ENCODE measurements around the gene SDHB.

The SDHB gene

GRCh38 chr1:16992675-16993074 lies 61.2 kb downstream of the SDHB start:
- Histone ChIP-seq H3K36me3 (ENCODE audit: insufficient read depth, low read length) (peaks cover 45% of the 10 kb centered on the region), H3K4me1 (ENCODE audit: control insufficient read depth, insufficient read depth, low read length) (no peaks in the 10 kb centered on the region), H3K27me3 (ENCODE audit: control insufficient read depth, insufficient read depth, low read length) (no peaks in the 10 kb centered on the region), H3K4me3 (ENCODE audit: low read length) (no peak overlapping the region), H3K4me2 (ENCODE audit: low read length) (no peak overlapping the region), H3K9ac (ENCODE audit: low read depth, low read length) (no peak overlapping the region), H3K9me3 (replicated peaks; ENCODE audit: low read length) (no peaks in the 10 kb centered on the region)

DNA sequence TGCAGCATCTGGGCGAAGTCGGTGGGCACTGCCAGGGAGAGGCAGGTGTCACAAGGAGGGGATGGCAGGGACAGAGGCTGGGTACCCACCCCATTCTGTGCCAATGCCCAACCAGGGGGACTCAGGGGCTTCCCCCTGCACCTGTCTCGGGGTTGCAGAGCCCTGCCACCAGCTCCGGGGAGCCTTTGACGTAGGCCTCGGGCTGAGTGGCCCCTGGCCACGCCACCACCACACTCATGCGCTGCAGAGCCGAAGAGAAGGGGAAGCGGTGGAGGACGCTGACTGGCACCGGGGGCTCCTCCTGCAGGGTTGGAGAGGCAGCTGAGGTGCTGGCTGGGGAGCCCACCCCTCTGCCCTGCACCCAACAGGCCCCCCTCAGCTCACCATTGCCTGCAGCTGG lies 61.7 kb downstream of the SDHB start:
- Histone ChIP-seq H3K36me3 (ENCODE audit: insufficient read depth, low read length) (peaks cover 51% of the 10 kb centered on the region), H3K9ac (ENCODE audit: low read depth, low read length) (no peak overlapping the region), H3K4me2 (ENCODE audit: low read length) (no peak overlapping the region), H3K9me3 (replicated peaks; ENCODE audit: low read length) (no peaks in the 10 kb centered on the region), H3K4me3 (ENCODE audit: low read length) (no peak overlapping the region), H3K27me3 (ENCODE audit: control insufficient read depth, insufficient read depth, low read length) (no peaks in the 10 kb centered on the region), H3K4me1 (ENCODE audit: control insufficient read depth, insufficient read depth, low read length) (no peaks in the 10 kb centered on the region)

- Histone ChIP-seq H3K36me3 (ENCODE audit: insufficient read depth, low read length) (peaks cover 52% of the 10 kb centered on the region), H3K9ac (ENCODE audit: low read depth, low read length) (no peak overlapping the region), H3K4me2 (ENCODE audit: low read length) (no peak overlapping the region), H3K4me1 (ENCODE audit: control insufficient read depth, insufficient read depth, low read length) (no peaks in the 10 kb centered on the region), H3K27me3 (ENCODE audit: control insufficient read depth, insufficient read depth, low read length) (no peaks in the 10 kb centered on the region), H3K9me3 (replicated peaks; ENCODE audit: low read length) (no peaks in the 10 kb centered on the region), H3K4me3 (ENCODE audit: low read length) (no peak overlapping the region)
These were observed 62.3 kb downstream of the SDHB start for GRCh38 chr1:16991571-16991970.

DNA sequence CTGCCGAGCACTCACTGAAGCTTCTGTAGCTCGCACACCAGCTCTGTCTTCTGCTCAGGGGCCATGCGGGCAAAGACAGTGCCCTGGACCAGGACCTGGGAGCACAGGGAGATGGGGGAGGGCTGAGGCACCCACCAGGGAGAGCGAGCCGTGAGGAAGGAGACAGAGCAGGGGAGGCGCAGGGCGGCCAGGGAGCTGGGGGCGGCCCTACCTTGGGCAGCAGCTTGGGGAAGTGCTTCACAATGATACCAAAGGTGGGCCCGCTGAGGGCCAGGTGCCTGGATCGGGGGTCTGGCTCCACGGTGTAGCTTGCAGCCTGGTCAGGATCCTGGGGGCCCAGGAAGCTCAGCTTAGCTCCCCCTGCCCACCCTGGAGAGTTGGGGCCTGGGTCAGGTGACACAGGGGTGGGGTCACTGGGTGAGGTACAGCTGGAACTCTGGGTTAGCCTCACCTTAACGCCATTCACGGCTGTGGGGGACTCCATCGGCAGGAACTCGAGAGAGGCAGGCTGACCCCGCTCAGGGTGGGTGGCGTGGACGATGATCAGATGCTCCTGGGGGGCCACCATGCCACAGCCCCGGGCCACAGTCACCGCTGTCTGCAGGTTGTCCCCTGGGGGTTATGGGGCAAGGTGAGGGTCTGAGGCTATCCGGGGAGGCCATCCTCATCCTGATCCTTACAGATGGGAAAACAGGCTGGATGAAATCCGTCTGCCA lies 64.0 kb downstream of the SDHB start:
- Histone ChIP-seq H3K36me3 (ENCODE audit: insufficient read depth, low read length) (peaks cover 41% of the 10 kb centered on the region), H3K9me3 (replicated peaks; ENCODE audit: low read length) (no peaks in the 10 kb centered on the region), H3K27me3 (ENCODE audit: control insufficient read depth, insufficient read depth, low read length) (no peaks in the 10 kb centered on the region), H3K4me1 (ENCODE audit: control insufficient read depth, insufficient read depth, low read length) (peaks cover 4% of the 10 kb centered on the region), H3K4me3 (ENCODE audit: low read length) (no peak overlapping the region), H3K9ac (ENCODE audit: low read depth, low read length) (no peak overlapping the region), H3K4me2 (ENCODE audit: low read length) (no peak overlapping the region)

DNA sequence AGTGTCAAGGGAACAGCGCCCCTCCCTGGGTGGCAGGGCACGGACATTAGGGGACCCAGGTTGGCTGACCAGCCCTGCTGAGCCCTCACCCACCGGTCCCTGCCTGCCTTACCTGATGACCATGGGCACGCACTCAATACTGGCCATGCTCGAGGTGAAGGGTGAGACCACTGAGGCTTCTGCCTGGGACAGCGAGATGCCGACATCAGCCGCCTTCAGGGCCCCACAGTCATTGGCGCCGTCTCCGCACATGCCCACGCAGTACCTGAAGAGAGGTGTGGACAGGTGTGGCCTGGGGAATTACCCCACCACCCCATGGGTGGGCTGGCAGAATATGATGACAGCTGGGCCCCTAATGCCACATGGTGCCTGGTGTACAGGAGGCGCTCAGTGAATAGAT lies 65.6 kb downstream of the SDHB start:
- peaks cover 11% of the 10 kb centered on the region for H3K4me1 ChIP-seq (ENCODE audit: control insufficient read depth, insufficient read depth, low read length)
- H3K27me3 ChIP-seq (ENCODE audit: control insufficient read depth, insufficient read depth, low read length): no peaks in the 10 kb centered on the region
- no peak overlapping the region for H3K4me2 ChIP-seq (ENCODE audit: low read length)
- peaks cover 39% of the 10 kb centered on the region for H3K36me3 ChIP-seq (ENCODE audit: insufficient read depth, low read length)
- H3K9me3 ChIP-seq (replicated peaks; ENCODE audit: low read length): no peaks in the 10 kb centered on the region
- no peak overlapping the region for H3K9ac ChIP-seq (ENCODE audit: low read depth, low read length)
- H3K4me3 ChIP-seq (ENCODE audit: low read length): no peak overlapping the region

DNA sequence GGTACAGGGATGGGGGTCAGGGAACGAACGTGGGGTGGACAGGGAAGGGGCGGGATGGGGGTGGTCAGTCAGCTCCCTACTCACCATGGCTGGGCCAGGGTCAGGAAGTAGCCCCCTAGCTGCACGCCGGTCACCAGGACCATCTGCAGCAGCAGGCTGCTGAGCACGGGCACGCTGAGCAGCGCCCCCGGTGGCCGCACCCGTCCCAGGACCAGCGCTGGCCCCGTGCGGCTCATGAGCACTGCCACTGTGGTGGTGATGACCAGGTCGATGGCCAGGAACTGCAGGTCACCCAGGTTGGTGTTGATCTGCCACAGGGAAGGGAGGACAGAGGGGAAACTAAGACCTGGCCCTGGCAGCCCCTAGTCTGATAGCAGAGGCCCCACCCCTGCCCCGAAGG lies 66.9 kb downstream of the SDHB start:
- Histone ChIP-seq H3K9me3 (replicated peaks; ENCODE audit: low read length) (no peaks in the 10 kb centered on the region), H3K4me3 (ENCODE audit: low read length) (no peak overlapping the region), H3K4me1 (ENCODE audit: control insufficient read depth, insufficient read depth, low read length) (peaks cover 16% of the 10 kb centered on the region), H3K36me3 (ENCODE audit: insufficient read depth, low read length) (peaks cover 34% of the 10 kb centered on the region), H3K9ac (ENCODE audit: low read depth, low read length) (no peak overlapping the region), H3K27me3 (ENCODE audit: control insufficient read depth, insufficient read depth, low read length) (no peaks in the 10 kb centered on the region), H3K4me2 (ENCODE audit: low read length) (no peak overlapping the region)

DNA sequence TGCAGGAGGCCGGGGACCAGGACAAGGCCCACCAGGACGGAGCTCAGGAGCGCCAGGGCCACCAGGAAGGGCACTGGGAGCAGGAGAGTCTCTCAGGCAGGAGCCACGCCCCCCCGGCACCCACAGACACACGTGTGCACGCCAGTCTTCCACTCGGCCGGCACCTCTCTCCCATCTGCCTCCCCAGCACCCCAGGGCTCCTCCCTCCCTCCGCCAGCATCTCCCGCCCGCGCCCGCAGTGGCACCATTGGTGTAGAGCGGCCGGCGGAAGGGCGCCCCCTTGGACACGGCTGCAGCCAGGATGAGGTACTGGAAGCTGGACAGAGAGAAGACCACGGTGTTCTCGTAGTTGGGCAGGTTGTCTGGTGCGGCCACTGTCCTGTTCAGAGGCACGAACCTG lies 67.3 kb downstream of the SDHB start:
- H3K4me1 ChIP-seq (ENCODE audit: control insufficient read depth, insufficient read depth, low read length): peaks cover 20% of the 10 kb centered on the region
- no peak overlapping the region for H3K9ac ChIP-seq (ENCODE audit: low read depth, low read length)
- H3K4me2 ChIP-seq (ENCODE audit: low read length): no peak overlapping the region
- no peaks in the 10 kb centered on the region for H3K27me3 ChIP-seq (ENCODE audit: control insufficient read depth, insufficient read depth, low read length)
- no peak overlapping the region for H3K4me3 ChIP-seq (ENCODE audit: low read length)
- H3K9me3 ChIP-seq (replicated peaks; ENCODE audit: low read length): no peaks in the 10 kb centered on the region
- peaks cover 34% of the 10 kb centered on the region for H3K36me3 ChIP-seq (ENCODE audit: insufficient read depth, low read length)

DNA sequence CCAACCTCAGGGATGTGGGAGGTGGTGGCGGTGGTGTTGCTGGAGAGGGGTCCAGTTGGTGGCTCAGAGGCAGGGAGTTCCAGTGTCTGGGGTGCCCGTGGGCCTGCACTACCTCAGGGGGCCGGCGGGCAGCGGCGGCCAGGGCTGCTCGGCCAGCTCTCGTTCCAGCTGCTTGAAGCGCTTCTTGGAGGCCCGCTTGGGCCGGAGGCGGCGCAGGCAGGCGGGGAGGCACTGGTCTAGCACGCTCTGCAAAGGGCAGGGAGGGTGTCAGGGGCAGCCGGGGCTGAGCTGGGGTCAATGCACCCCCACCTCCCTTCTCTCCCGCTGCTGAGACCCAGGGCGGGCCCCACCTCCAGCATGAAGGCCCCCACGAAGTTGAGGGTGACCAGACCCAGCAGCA lies 67.7 kb downstream of the SDHB start:
- Histone ChIP-seq H3K9me3 (replicated peaks; ENCODE audit: low read length) (no peaks in the 10 kb centered on the region), H3K27me3 (ENCODE audit: control insufficient read depth, insufficient read depth, low read length) (no peaks in the 10 kb centered on the region), H3K4me3 (ENCODE audit: low read length) (no peak overlapping the region), H3K36me3 (ENCODE audit: insufficient read depth, low read length) (peaks cover 34% of the 10 kb centered on the region), H3K9ac (ENCODE audit: low read depth, low read length) (no peak overlapping the region), H3K4me1 (ENCODE audit: control insufficient read depth, insufficient read depth, low read length) (peaks cover 23% of the 10 kb centered on the region), H3K4me2 (ENCODE audit: low read length) (no peak overlapping the region)

GRCh38 chr1:16984717-16985116 lies 69.1 kb downstream of the SDHB start:
- Histone ChIP-seq H3K4me2 (ENCODE audit: low read length) (peak overlapping the region; percentile 0), H3K36me3 (ENCODE audit: insufficient read depth, low read length) (peaks cover 28% of the 10 kb centered on the region), H3K27me3 (ENCODE audit: control insufficient read depth, insufficient read depth, low read length) (no peaks in the 10 kb centered on the region), H3K4me1 (ENCODE audit: control insufficient read depth, insufficient read depth, low read length) (peaks cover 29% of the 10 kb centered on the region), H3K4me3 (ENCODE audit: low read length) (no peak overlapping the region), H3K9ac (ENCODE audit: low read depth, low read length) (no peak overlapping the region), H3K9me3 (replicated peaks; ENCODE audit: low read length) (no peaks in the 10 kb centered on the region)

DNA sequence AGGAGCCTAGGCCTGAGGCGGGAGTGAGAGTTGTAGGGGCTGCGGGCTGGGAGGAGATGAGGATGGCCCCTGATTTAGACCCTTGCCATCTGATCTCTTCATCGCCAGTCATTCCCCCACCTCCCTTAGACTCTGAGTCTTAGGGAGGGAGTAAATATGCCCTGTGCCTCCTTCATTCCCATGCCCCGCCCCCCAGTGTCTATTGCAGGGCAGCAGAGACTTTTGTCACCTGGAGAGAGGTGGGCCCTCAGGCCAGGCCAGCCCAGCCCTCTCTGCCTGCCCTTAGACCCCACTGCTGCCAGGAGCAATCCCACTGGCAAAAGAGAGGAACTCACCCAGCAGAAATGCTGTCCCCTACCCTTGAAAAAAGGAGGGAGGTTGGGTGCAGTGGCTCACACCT lies 70.2 kb downstream of the SDHB start:
- peaks cover 40% of the 10 kb centered on the region for H3K4me1 ChIP-seq (ENCODE audit: control insufficient read depth, insufficient read depth, low read length)
- no peak overlapping the region for H3K4me3 ChIP-seq (ENCODE audit: low read length)
- H3K27me3 ChIP-seq (ENCODE audit: control insufficient read depth, insufficient read depth, low read length): no peaks in the 10 kb centered on the region
- no peak overlapping the region for H3K4me2 ChIP-seq (ENCODE audit: low read length)
- H3K36me3 ChIP-seq (ENCODE audit: insufficient read depth, low read length): peaks cover 23% of the 10 kb centered on the region
- no peak overlapping the region for H3K9ac ChIP-seq (ENCODE audit: low read depth, low read length)
- no peaks in the 10 kb centered on the region for H3K9me3 ChIP-seq (replicated peaks; ENCODE audit: low read length)

DNA sequence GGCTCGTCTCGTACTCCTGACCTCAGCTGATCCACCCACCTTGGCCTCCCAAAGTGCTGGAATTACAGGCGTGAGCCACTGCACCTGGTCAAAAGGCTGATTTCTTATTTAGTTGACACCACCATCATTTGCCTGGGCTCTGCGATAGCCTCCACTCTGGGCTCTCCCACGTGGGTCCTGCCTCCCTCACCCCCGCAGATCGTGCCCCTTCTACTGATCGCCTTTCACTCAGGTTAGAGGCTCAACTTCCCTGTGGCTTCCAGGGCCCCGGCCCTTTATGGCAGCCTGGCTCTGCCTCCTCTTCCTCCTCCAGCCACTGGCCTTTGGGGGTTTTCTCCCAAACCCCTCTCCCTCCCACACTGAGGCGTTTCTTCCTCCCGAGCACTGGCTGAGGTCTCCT lies 70.9 kb downstream of the SDHB start:
- H3K9me3 ChIP-seq (replicated peaks; ENCODE audit: low read length): no peaks in the 10 kb centered on the region
- peaks cover 46% of the 10 kb centered on the region for H3K4me1 ChIP-seq (ENCODE audit: control insufficient read depth, insufficient read depth, low read length)
- H3K27me3 ChIP-seq (ENCODE audit: control insufficient read depth, insufficient read depth, low read length): no peaks in the 10 kb centered on the region
- H3K9ac ChIP-seq (ENCODE audit: low read depth, low read length): no peak overlapping the region
- H3K4me3 ChIP-seq (ENCODE audit: low read length): no peak overlapping the region
- H3K36me3 ChIP-seq (ENCODE audit: insufficient read depth, low read length): peaks cover 19% of the 10 kb centered on the region
- no peak overlapping the region for H3K4me2 ChIP-seq (ENCODE audit: low read length)

GRCh38 chr1:16981269-16981849 lies 72.5 kb downstream of the SDHB start:
- Histone ChIP-seq H3K9ac (ENCODE audit: low read depth, low read length) (peak overlapping the region; percentile 81), H3K36me3 (ENCODE audit: insufficient read depth, low read length) (peaks cover 5% of the 10 kb centered on the region), H3K9me3 (replicated peaks; ENCODE audit: low read length) (no peaks in the 10 kb centered on the region), H3K4me3 (ENCODE audit: low read length) (peak overlapping the region; percentile 74), H3K27me3 (ENCODE audit: control insufficient read depth, insufficient read depth, low read length) (no peaks in the 10 kb centered on the region), H3K4me1 (ENCODE audit: control insufficient read depth, insufficient read depth, low read length) (peaks cover 46% of the 10 kb centered on the region), H3K4me2 (ENCODE audit: low read length) (peak overlapping the region; percentile 35)
